ENCODE data around the gene KIF16B.

The KIF16B gene

GRCh38 chr20:16428112-16428511 is 145.1 kb downstream of the KIF16B start:
- no peak for DNase-seq

- DNase-seq, result no peak
These were observed 145.7 kb downstream of the KIF16B start for GRCh38 chr20:16427571-16427970.

- no peak for DNase-seq
These were observed 148.5 kb downstream of the KIF16B start for GRCh38 chr20:16424780-16425179.

- DNase-seq, result no peak
These were observed 149.7 kb downstream of the KIF16B start for GRCh38 chr20:16423311-16424212.

GRCh38 chr20:16419138-16419715 is 154.0 kb downstream of the KIF16B start:
- DNase-seq, result no peak

GRCh38 chr20:16418616-16419015 is 154.6 kb downstream of the KIF16B start:
- DNase-seq, result no peak

GRCh38 chr20:16417001-16417400 is 156.2 kb downstream of the KIF16B start:
- no peak for DNase-seq

- no peak for DNase-seq
These were observed 157.9 kb downstream of the KIF16B start for GRCh38 chr20:16415071-16416053.

- no peak for DNase-seq
These were observed 160.3 kb downstream of the KIF16B start for GRCh38 chr20:16412906-16413305.

GRCh38 chr20:16411361-16411760 is 161.9 kb downstream of the KIF16B start:
- no peak for DNase-seq

GRCh38 chr20:16410626-16411025 is 162.6 kb downstream of the KIF16B start:
- DNase-seq, result no peak

GRCh38 chr20:16408981-16409380 is 164.3 kb downstream of the KIF16B start:
- DNase-seq, result no peak

GRCh38 chr20:16407251-16408067 is 165.8 kb downstream of the KIF16B start:
- DNase-seq, result no peak

- DNase-seq, result no peak
These were observed 168.0 kb downstream of the KIF16B start for GRCh38 chr20:16405254-16405653.

GRCh38 chr20:16404640-16405039 is 168.6 kb downstream of the KIF16B start:
- DNase-seq, result no peak

- DNase-seq, result no peak
These were observed 169.1 kb downstream of the KIF16B start for GRCh38 chr20:16404171-16404570.

- no peak for DNase-seq
These were observed 173.0 kb downstream of the KIF16B start for GRCh38 chr20:16400234-16400633.

- DNase-seq, result no peak
These were observed 173.4 kb downstream of the KIF16B start for GRCh38 chr20:16399801-16400200.

- no peak for DNase-seq
These were observed 176.2 kb downstream of the KIF16B start for GRCh38 chr20:16397086-16397485.

GRCh38 chr20:16395366-16395765 is 177.9 kb downstream of the KIF16B start:
- no peak for DNase-seq

GRCh38 chr20:16394784-16395183 is 178.5 kb downstream of the KIF16B start:
- DNase-seq, result no peak

GRCh38 chr20:16393836-16394235 is 179.4 kb downstream of the KIF16B start:
- DNase-seq, result no peak

All from NCI-H1092 (cell line).